OCI-LY7 (cell line): ENCODE data around the gene RAD51B. TPM values are rescaled to one million over a fixed set of nuclear protein-coding genes. Genes with fewer than 3 reads are reported as not detected.

Experiments used
- BruUV-seq: library from RNA; stranded (reverse); fragments of 400-500 nt; replicated peaks from 2 replicates; lab custom pipeline; 2021; lab: Mats Ljungman, UMichigan
- CTCF ChIA-PET: fragments of 300-600 bp; sonication (Branson Sonifier 250); formaldehyde crosslinking; loops from one replicate; lab custom pipeline; 2022; ENCODE audit warnings: antibody characterized with exemption; ENCODE audit not compliant: unreplicated experiment; lab: Charles Lee
- POLR2A ChIA-PET: fragments of 300-600 bp; sonication (Branson Sonifier 250); formaldehyde crosslinking; loops from one replicate; lab custom pipeline; 2022; ENCODE audit warnings: antibody characterized with exemption; lab: Charles Lee
- DNase-seq: peaks from one replicate; pipeline ENCODE4 v3.0.0-alpha.2; 2015; ENCODE audit warnings: low spot score
- H2AFZ ChIP-seq: fragments of 200-600 bp; sonication (generic), shearing (Covaris generic); 2 replicates; pipeline ENCODE4 v1.6.1; 2014; ENCODE audit warnings: mild to moderate bottlenecking, antibody characterized with exemption, low read length, moderate library complexity
- H3K27ac ChIP-seq: fragments of 200-600 bp; sonication (generic); 2 replicates; pipeline ENCODE4 v1.5.1; 2014; ENCODE audit warnings: mixed run types, low read depth, mild to moderate bottlenecking, moderate library complexity, low read length, inconsistent platforms; ENCODE audit not compliant: poor library complexity, severe bottlenecking
- H3K36me3 ChIP-seq: fragments of 200-600 bp; sonication (generic); 2 replicates; pipeline ENCODE4 v1.6.1; 2014; ENCODE audit warnings: mild to moderate bottlenecking, antibody characterized with exemption, low read length, moderate library complexity, mixed read lengths; ENCODE audit not compliant: insufficient read depth
- H3K4me1 ChIP-seq: fragments of 200-600 bp; sonication (generic); 2 replicates; pipeline ENCODE4 v1.5.1; 2014; ENCODE audit warnings: mild to moderate bottlenecking, low read length; ENCODE audit not compliant: insufficient read depth, poor library complexity, severe bottlenecking
- H3K4me2 ChIP-seq: fragments of 200-600 bp; sonication (generic); 2 replicates; pipeline ENCODE4 v1.6.1; 2014; ENCODE audit warnings: mild to moderate bottlenecking, low read length
- H3K4me3 ChIP-seq: fragments of 200-600 bp; sonication (generic); 2 replicates; pipeline ENCODE4 v1.5.1; 2014; ENCODE audit warnings: mild to moderate bottlenecking, low read depth, low read length; ENCODE audit not compliant: poor library complexity, severe bottlenecking
- H3K79me2 ChIP-seq: fragments of 200-600 bp; sonication (generic); 2 replicates; pipeline ENCODE4 v1.6.1; 2016; ENCODE audit warnings: low read depth, mild to moderate bottlenecking, low read length, moderate library complexity, mixed read lengths; ENCODE audit not compliant: insufficient read depth
- H3K9me2 ChIP-seq: fragments of 200-600 bp; sonication (generic); 2 replicates; pipeline ENCODE4 v1.6.1; 2016; ENCODE audit warnings: mild to moderate bottlenecking, low read length, mixed read lengths; ENCODE audit not compliant: insufficient read depth
- H3K9me3 ChIP-seq: fragments of 200-600 bp; sonication (generic); 2 replicates; pipeline ENCODE4 v1.6.1; 2014; ENCODE audit warnings: mild to moderate bottlenecking, mixed run types, low read length, mixed read lengths
- H4K20me1 ChIP-seq: fragments of 200-600 bp; sonication (generic); 2 replicates; pipeline ENCODE4 v1.6.1; 2014; ENCODE audit warnings: mild to moderate bottlenecking, antibody characterized with exemption, low read length, moderate library complexity, mixed read lengths; ENCODE audit not compliant: insufficient read depth
- EZH2phosphoT487 ChIP-seq: fragments of 200-600 bp; sonication (generic); IDR thresholded peaks from 2 replicates; pipeline ENCODE4 v1.6.1; 2018; ENCODE audit warnings: low read depth, borderline replicate concordance, mild to moderate bottlenecking, mixed run types, antibody characterized with exemption, low read length, moderate library complexity, mixed read lengths
- intact Hi-C: fragments of 100-400 bp; cut with micrococcal nuclease; formaldehyde crosslinking; loops from one replicate; pipeline ENCODE4 v1.10.0; 2022; ENCODE audit not compliant: unreplicated experiment
- total RNA-seq, 2 experiments: library from RNA; depleted of rRNA in 1 of 2; stranded (reverse); fragments of >200 nt in 1 of 2; shearing (Covaris generic) in 1 of 2; gene quantifications; 2 replicates each; pipeline ENCODE4 v1.2.3, GENCODE V29; 2014 to 2022
- TF ChIP-seq, protein P1 (sequence below): fragments of 200-600 bp; sonication (generic); conservative IDR thresholded peaks from 2 replicates; pipeline ENCODE4 v1.5.1; 2014; ENCODE audit warnings: mild to moderate bottlenecking, antibody characterized with exemption, low read length, moderate library complexity, mixed read lengths

The RAD51B gene
- total RNA-seq, 2 experiments from 2014 or later, result 41.4 to 89.9 TPM

DNA sequence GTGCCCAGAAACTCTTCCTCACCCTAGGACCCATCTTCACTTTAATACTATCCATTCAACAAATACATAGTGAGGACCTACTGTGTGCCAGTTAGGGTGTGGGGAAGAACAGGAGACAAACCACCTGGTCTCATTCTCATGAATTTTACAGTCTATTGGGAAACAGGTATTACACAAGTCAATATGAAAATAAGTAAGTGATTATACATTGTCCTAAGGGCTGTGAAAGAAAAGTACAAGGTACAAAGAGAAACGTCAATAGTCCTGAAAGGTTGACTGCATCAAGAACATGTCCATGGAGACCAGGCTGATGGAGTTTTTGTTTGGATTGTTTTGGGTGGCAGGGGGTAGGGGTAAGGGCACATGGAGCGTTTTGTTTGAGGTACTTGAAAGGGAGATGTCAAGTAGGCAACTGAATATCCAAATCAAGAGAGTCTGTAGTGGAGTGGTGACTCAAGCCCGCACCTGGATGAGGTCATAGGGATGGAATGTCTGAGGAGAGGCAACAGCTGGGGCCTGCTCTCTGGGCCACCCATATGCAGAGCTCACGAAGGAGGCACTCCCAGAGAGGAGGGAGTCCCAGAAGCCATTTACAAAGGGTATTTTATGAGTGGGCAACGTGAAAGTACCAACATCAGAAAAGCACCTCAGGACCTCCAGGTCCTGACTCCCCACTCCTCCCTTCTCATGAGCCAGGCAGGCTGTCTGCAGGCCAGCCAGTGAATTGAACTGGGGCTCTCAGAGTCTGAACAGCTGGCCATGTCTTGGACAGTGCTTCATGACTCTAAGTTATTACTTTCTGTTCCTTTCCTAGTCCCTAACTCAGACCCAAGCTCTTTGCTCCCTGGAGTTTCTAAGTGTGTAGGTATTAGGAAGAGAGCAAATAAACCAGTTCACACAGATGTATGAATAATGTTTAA lies 701.3 kb downstream of the RAD51B start:
- intact Hi-C loops, result no loop called here
- no peaks in the 10 kb centered on the region for H3K36me3 ChIP-seq
- no peak for DNase-seq
- H2AFZ ChIP-seq, result no peak overlapping the region
- no peaks in the 10 kb centered on the region for H3K9me3 ChIP-seq
- peaks cover 16% of the 10 kb centered on the region for H3K4me1 ChIP-seq
- H3K4me3 ChIP-seq, result no peak overlapping the region
- ChIA-PET POLR2A (interaction anchor here (1.2 to 6.6 kb wide), 2 partner anchors 9 to 13 kb away, joined by 3 to 55 read pairs; no protein-coding TSS in a partner anchor), CTCF (no interaction called here)
- BruUV-seq, result no TSS peak
- H3K79me2 ChIP-seq, result no peaks in the 10 kb centered on the region
- TF ChIP-seq, protein P1, sequence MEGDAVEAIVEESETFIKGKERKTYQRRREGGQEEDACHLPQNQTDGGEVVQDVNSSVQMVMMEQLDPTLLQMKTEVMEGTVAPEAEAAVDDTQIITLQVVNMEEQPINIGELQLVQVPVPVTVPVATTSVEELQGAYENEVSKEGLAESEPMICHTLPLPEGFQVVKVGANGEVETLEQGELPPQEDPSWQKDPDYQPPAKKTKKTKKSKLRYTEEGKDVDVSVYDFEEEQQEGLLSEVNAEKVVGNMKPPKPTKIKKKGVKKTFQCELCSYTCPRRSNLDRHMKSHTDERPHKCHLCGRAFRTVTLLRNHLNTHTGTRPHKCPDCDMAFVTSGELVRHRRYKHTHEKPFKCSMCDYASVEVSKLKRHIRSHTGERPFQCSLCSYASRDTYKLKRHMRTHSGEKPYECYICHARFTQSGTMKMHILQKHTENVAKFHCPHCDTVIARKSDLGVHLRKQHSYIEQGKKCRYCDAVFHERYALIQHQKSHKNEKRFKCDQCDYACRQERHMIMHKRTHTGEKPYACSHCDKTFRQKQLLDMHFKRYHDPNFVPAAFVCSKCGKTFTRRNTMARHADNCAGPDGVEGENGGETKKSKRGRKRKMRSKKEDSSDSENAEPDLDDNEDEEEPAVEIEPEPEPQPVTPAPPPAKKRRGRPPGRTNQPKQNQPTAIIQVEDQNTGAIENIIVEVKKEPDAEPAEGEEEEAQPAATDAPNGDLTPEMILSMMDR, result no peak
- TF ChIP-seq EZH2phosphoT487, result no peak
- H3K9me2 ChIP-seq, result no peaks in the 10 kb centered on the region
- no peak overlapping the region for H3K27ac ChIP-seq
- no peak overlapping the region for H3K4me2 ChIP-seq
- H4K20me1 ChIP-seq, result no peaks in the 10 kb centered on the region

DNA sequence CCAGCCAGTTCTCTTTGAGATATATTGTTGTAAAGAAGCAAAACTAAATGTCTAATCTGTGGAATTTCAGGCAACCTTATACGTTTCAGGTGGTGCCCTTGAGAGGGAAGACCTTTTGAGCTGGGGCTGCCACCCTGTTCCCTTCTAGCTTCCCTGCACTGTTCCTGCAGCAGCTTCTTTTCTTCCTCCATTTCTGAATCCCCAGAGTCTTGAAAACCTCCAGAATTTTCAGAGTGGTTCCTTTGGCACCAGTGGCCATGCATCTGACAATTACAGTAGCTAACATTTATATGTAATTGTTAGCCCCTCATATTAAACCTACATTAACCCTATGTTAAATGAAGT lies 702.0 kb downstream of the RAD51B start:
- peaks cover 16% of the 10 kb centered on the region for H3K4me1 ChIP-seq
- H3K79me2 ChIP-seq, result no peaks in the 10 kb centered on the region
- no peaks in the 10 kb centered on the region for H3K36me3 ChIP-seq
- H3K4me2 ChIP-seq, result no peak overlapping the region
- no peak overlapping the region for H3K4me3 ChIP-seq
- no peak overlapping the region for H3K27ac ChIP-seq
- no peak for DNase-seq
- no peaks in the 10 kb centered on the region for H4K20me1 ChIP-seq
- H3K9me3 ChIP-seq, result no peaks in the 10 kb centered on the region
- ChIA-PET POLR2A (interaction anchor here (1.2 to 6.6 kb wide), 2 partner anchors 8 to 14 kb away, joined by 4 to 55 read pairs; no protein-coding TSS in a partner anchor), CTCF (no interaction called here)
- no peak for TF ChIP-seq EZH2phosphoT487
- TF ChIP-seq, protein P1, result no peak
- intact Hi-C loops, result no loop called here
- no peaks in the 10 kb centered on the region for H3K9me2 ChIP-seq
- no TSS peak for BruUV-seq
- no peak overlapping the region for H2AFZ ChIP-seq
